ENCODE results near the gene MITF.

DNA sequence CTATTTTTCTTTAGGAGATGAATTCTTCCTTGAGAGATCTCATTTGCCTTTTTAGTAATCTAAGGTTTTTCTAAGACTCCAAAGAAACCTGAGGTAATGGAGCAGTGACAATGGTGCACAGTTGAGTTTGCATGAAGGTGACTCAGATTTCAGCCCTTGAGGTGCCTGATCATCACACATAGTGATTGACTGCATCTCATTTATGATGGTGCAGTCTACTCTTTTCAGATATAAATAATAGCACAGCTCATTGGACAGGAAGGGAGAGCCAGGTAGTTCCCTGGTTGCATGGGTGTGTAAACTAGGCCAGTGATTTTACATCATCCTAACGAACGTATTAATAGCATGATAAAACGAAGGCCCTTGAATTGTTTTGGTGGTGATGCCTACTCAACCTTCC is 174.2 kb downstream of the MITF start:
- TF ChIP-seq, protein P1, sequence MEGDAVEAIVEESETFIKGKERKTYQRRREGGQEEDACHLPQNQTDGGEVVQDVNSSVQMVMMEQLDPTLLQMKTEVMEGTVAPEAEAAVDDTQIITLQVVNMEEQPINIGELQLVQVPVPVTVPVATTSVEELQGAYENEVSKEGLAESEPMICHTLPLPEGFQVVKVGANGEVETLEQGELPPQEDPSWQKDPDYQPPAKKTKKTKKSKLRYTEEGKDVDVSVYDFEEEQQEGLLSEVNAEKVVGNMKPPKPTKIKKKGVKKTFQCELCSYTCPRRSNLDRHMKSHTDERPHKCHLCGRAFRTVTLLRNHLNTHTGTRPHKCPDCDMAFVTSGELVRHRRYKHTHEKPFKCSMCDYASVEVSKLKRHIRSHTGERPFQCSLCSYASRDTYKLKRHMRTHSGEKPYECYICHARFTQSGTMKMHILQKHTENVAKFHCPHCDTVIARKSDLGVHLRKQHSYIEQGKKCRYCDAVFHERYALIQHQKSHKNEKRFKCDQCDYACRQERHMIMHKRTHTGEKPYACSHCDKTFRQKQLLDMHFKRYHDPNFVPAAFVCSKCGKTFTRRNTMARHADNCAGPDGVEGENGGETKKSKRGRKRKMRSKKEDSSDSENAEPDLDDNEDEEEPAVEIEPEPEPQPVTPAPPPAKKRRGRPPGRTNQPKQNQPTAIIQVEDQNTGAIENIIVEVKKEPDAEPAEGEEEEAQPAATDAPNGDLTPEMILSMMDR (IDR thresholded peaks at IDR 0.05) = no peak
- TF ChIP-seq ZFX (IDR thresholded peaks at IDR 0.05; ENCODE audit: borderline replicate concordance) = no peak
